Heart right ventricle (tissue), 16 donors: ENCODE data around the gene POLR1G. TPM values are rescaled to one million over a fixed set of nuclear protein-coding genes. Genes with fewer than 3 reads are reported as not detected.
"Not testable (repeated sequence)": the region's sequence is repeated elsewhere in the genome, so short reads cannot be mapped to it uniquely, and the experiment has no call there.

Experiments used
- ATAC-seq, 8 donors: fragments of 200-7000 bp; cut with Tn5 transposase; one replicate each; pipeline ENCODE4 v1.9.1; 2020; ENCODE audit warnings: mild to moderate bottlenecking in 8 of 8, moderate library complexity in 8 of 8, moderate number of reproducible peaks in 1 of 8
- DNase-seq, 2 donors: peaks; one replicate each; pipeline ENCODE4 v3.0.0-alpha.2; 2020
- H3K27ac ChIP-seq, 10 donors: fragments of 200-600 bp; sonication (generic) in 2 of 10; one replicate each; pipeline versions ENCODE4 v1.5.0 to v1.8.0; 2020 to 2022; ENCODE audit warnings: mild to moderate bottlenecking in 3 of 10
- H3K27me3 ChIP-seq, 7 donors: fragments of 200-600 bp; one replicate each; pipeline ENCODE4 v1.8.0; 2021 to 2022; ENCODE audit warnings: mild to moderate bottlenecking in 2 of 7
- H3K36me3 ChIP-seq, 9 donors: fragments of 200-600 bp; sonication (generic) in 1 of 9; one replicate each; pipeline versions ENCODE4 v1.5.0 to v1.8.0; 2020 to 2022; ENCODE audit warnings: mild to moderate bottlenecking in 2 of 9
- H3K4me1 ChIP-seq, 9 donors: fragments of 200-600 bp; sonication (generic) in 1 of 9; one replicate each; pipeline versions ENCODE4 v1.5.0 to v1.8.0; 2020 to 2022; ENCODE audit warnings: mild to moderate bottlenecking in 4 of 9
- H3K4me3 ChIP-seq, 10 donors: fragments of 200-600 bp; sonication (generic) in 2 of 10; one replicate each; pipeline versions ENCODE4 v1.5.0 to v1.8.0; 2020 to 2022; ENCODE audit warnings: mild to moderate bottlenecking in 7 of 10, moderate library complexity in 2 of 10
- H3K9me3 ChIP-seq, 11 donors: fragments of 200-600 bp in 10 of 11; sonication (generic) in 2 of 11; one replicate each; pipeline versions ENCODE4 v1.5.0 to v1.8.0; 2013 to 2022; ENCODE audit warnings: mild to moderate bottlenecking in 2 of 11, control low read depth in 1 of 11, moderate library complexity in 1 of 11
- WGBS, 2 donors: extraction: QIAGEN DNeasy Blood & Tissue Kit; methylation state at CpG; one replicate each; pipeline ENCODE4 v1.1.7; 2013; ENCODE audit warnings: inconsistent platforms in 1 of 2; 5-methylcytosine and 5-hydroxymethylcytosine counted together
- intact Hi-C, 10 donors: fragments of 100-400 bp; cut with DNase I; formaldehyde crosslinking; loops; one replicate each; pipeline versions ENCODE4 v1.11.1 to v1.14.2; 2022
- polyA plus RNA-seq, 2 donors: library from polyadenylated mRNA; stranded (reverse); fragments of 200-250 nt; gene quantifications; one replicate each; pipeline ENCODE4 v1.2.3, GENCODE V29; 2013
- total RNA-seq, 10 donors: library from RNA; stranded (reverse); fragmentation: NEBNext Ultra II Directional in 3 of 10; extraction: Animal tissue kit (Norgen Biotek cat#: 25700) in 3 of 10; gene quantifications; one replicate each; pipeline versions ENCODE4 v1.2.1 to v1.2.4, GENCODE V29; 2021 to 2023
- TF ChIP-seq, protein P1 (sequence below), 9 donors: fragments of 200-600 bp; sonication (generic) in 2 of 9; IDR thresholded peaks; one replicate each; pipeline versions ENCODE4 v1.5.0 to v1.8.0; 2021 to 2022; ENCODE audit warnings: antibody characterized with exemption in 9 of 9, mild to moderate bottlenecking in 5 of 9, moderate library complexity in 1 of 9
- donor health status: Arrhythmogenic right ventricular cardiomyopathy.
- donor health status: ischemic (EF 13 %, LVEDD 7.1; RV severe dilation, severe dysfunction).
- donor health status: healthy with polysubstance abuse.
- donor health status: DM: no; HTN: yes; CAD: no.
- donor health status: DM: no; HTN: no; CAD: no.
- donor health status: ischemic (EF 25% LVEDD 6.9; RV normal size, moderate dysfunction).
- donor health status: ischemic (EF 25% LVEDD 5.7; RV mildly dilated, moderate dysfunction).
- donor health status: healthy.
- donor health status: DM: yes; HTN: yes; CAD: no.
- donor health status: Ischemic cardiomyopathy.
- donor health status: ischemic (EF 35%, LVEDD 5.7; RV mildly dilated, moderate dysfunction).
- donor health status: nonischemic (EF 11% LVEDD 7.7; RV severe dilation, severe dysfunction).
- donor health status: DM: yes; HTN: yes; CAD: no.
- donor health status: PGD.
- donor health status: ischemic (EF 29% LVEDD 5.4; RV normal size, mild dysfunction).
- donor health status: nonischemic (EF 23%, LVEDD 6.1; RV moderate dilation, normal function).

POLR1G gene
- total and polyA plus RNA-seq, 12 donors = 4.1 to 9.8 (median 5.6) TPM

GRCh38 chr19:45408121-45408520 is 1.7 kb downstream of the POLR1G start:
- Histone ChIP-seq H3K4me1 (peaks cover 2 to 43% (median 32%) of the 10 kb centered on the region in 9 donors), H3K27ac (peak overlapping the region in 1 of 10 donors; percentile 36), H3K4me3 (no peak overlapping the region), H3K36me3 (peaks cover 0 to 36% (median 3%) of the 10 kb centered on the region in 9 donors), H3K27me3 (peaks cover 0 to 20% (median 0%) of the 10 kb centered on the region in 7 donors), H3K9me3 (no peaks in the 10 kb centered on the region)
- no peak for ATAC-seq
- WGBS, 2 donors = 85 to 91% methylated on average over 8 of the region's 8 CpGs
- TF ChIP-seq, protein P1, sequence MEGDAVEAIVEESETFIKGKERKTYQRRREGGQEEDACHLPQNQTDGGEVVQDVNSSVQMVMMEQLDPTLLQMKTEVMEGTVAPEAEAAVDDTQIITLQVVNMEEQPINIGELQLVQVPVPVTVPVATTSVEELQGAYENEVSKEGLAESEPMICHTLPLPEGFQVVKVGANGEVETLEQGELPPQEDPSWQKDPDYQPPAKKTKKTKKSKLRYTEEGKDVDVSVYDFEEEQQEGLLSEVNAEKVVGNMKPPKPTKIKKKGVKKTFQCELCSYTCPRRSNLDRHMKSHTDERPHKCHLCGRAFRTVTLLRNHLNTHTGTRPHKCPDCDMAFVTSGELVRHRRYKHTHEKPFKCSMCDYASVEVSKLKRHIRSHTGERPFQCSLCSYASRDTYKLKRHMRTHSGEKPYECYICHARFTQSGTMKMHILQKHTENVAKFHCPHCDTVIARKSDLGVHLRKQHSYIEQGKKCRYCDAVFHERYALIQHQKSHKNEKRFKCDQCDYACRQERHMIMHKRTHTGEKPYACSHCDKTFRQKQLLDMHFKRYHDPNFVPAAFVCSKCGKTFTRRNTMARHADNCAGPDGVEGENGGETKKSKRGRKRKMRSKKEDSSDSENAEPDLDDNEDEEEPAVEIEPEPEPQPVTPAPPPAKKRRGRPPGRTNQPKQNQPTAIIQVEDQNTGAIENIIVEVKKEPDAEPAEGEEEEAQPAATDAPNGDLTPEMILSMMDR (IDR thresholded peaks at IDR 0.05) = no peak
- DNase-seq = no peak
- intact Hi-C loops = no loop called here

DNA sequence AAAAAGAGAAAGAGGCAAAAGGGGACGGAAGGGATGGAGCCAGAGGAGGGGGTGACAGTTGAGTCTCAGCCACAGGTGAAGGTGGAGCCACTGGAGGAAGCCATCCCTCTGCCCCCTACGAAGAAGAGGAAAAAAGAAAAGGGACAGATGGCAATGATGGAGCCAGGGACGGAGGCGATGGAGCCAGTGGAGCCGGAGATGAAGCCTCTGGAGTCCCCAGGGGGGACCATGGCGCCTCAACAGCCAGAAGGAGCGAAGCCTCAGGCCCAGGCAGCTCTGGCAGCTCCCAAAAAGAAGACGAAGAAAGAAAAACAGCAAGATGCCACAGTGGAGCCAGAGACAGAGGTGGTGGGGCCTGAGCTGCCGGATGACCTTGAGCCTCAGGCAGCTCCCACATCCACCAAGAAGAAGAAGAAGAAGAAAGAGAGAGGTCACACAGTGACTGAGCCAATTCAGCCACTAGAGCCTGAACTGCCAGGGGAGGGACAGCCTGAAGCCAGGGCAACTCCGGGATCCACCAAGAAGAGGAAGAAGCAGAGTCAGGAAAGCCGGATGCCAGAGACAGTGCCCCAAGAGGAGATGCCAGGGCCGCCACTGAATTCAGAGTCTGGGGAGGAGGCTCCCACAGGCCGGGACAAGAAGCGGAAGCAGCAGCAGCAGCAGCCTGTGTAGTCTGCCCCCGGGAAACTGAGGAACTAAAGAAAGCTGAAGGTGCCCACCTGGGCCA is 2.5 kb downstream of the POLR1G start:
- H3K4me1 ChIP-seq = peaks cover 2 to 34% (median 23%) of the 10 kb centered on the region in 9 donors
- peaks cover 0 to 44% (median 11%) of the 10 kb centered on the region in 9 donors for H3K36me3 ChIP-seq
- H3K27me3 ChIP-seq = peaks cover 0 to 11% (median 0%) of the 10 kb centered on the region in 7 donors
- intact Hi-C loops = no loop called here
- peak overlapping the region in 2 of 10 donors; percentile 23 to 36 for H3K27ac ChIP-seq
- H3K9me3 ChIP-seq = no peaks in the 10 kb centered on the region
- H3K4me3 ChIP-seq = no peak overlapping the region
- DNase-seq (no peak), ATAC-seq (no peak)
- TF ChIP-seq, protein P1 (IDR thresholded peaks at IDR 0.05) = no peak
- WGBS, 2 donors = 82 to 86% methylated on average over 15 of the region's 15 CpGs

- peaks cover 0 to 29% (median 18%) of the 10 kb centered on the region in 9 donors for H3K4me1 ChIP-seq
- H3K36me3 ChIP-seq = peaks cover 0 to 50% (median 17%) of the 10 kb centered on the region in 9 donors
- ATAC-seq (no peak), DNase-seq (no peak)
- whole genome bisulfite sequencing, 2 donors = 51 to 58% methylated on average over 4 of the region's 4 CpGs
- no peak overlapping the region for H3K27ac ChIP-seq
- H3K4me3 ChIP-seq = no peak overlapping the region
- no peaks in the 10 kb centered on the region for H3K9me3 ChIP-seq
- TF ChIP-seq, protein P1 (IDR thresholded peaks at IDR 0.05) = no peak
- intact Hi-C loops = no loop called here
- H3K27me3 ChIP-seq = peaks cover 0 to 6% (median 0%) of the 10 kb centered on the region in 7 donors
Measured at GRCh38 chr19:45409557-45409920, 3.1 kb downstream of the POLR1G start.

- H3K27me3 ChIP-seq, ATAC-seq, H3K27ac ChIP-seq, intact Hi-C loops, H3K4me3 ChIP-seq, H3K9me3 ChIP-seq, DNase-seq: not testable (repeated sequence)
- Histone ChIP-seq H3K36me3 (peaks cover 0 to 58% (median 21%) of the 10 kb centered on the region in 9 donors), H3K4me1 (peaks cover 0 to 22% (median 14%) of the 10 kb centered on the region in 9 donors)
- WGBS, 2 donors = 93 to 99% methylated on average over 4 of the region's 4 CpGs
Measured at GRCh38 chr19:45410330-45410729, 3.9 kb downstream of the POLR1G start.

DNA sequence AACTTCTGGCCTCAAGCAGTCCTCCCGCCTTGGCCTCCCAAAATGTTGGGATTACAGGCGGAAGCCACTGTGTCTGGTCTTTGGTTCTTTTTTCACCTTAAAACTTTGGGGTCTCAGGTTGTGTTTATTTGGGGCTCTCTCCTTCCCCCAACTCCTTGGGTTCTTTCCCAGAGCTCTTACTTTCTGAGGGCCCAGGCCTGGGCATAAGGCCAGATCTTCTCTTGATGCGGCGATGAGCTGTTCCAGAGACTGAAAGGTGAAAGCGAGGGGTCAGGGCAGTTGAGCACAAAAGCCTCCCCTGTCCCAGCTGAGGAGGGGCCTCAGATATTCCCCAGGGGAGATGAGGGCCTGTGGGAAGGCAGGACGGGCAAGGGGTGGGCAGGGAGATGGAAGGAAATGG is 7.1 kb downstream of the POLR1G start:
- 64 to 65% methylated on average over 6 of the region's 6 CpGs for WGBS, 2 donors
- Histone ChIP-seq H3K27ac (peak overlapping the region in 5 of 10 donors; percentile 3 to 56 (median 19)), H3K9me3 (no peaks in the 10 kb centered on the region), H3K4me1 (peaks cover 0 to 17% (median 6%) of the 10 kb centered on the region in 9 donors), H3K27me3 (no peaks in the 10 kb centered on the region), H3K4me3 (no peak overlapping the region), H3K36me3 (peaks cover 0 to 84% (median 21%) of the 10 kb centered on the region in 9 donors)
- TF ChIP-seq, protein P1 (IDR thresholded peaks at IDR 0.05) = no peak
- ATAC-seq = peak in 1 of 8 donors; percentile 16
- no peak for DNase-seq
- intact Hi-C loops = no loop called here
